NOMO-1 treated with DMSO at 0.1 percent for 48 hours (cell line): ENCODE data around the gene KCMF1.

Experiments
- DNase-seq: peaks from one replicate; lab custom pipeline; 2025; ENCODE audit not compliant: unreplicated experiment; lab: John Stamatoyannopoulos, UW

The KCMF1 gene

DNA sequence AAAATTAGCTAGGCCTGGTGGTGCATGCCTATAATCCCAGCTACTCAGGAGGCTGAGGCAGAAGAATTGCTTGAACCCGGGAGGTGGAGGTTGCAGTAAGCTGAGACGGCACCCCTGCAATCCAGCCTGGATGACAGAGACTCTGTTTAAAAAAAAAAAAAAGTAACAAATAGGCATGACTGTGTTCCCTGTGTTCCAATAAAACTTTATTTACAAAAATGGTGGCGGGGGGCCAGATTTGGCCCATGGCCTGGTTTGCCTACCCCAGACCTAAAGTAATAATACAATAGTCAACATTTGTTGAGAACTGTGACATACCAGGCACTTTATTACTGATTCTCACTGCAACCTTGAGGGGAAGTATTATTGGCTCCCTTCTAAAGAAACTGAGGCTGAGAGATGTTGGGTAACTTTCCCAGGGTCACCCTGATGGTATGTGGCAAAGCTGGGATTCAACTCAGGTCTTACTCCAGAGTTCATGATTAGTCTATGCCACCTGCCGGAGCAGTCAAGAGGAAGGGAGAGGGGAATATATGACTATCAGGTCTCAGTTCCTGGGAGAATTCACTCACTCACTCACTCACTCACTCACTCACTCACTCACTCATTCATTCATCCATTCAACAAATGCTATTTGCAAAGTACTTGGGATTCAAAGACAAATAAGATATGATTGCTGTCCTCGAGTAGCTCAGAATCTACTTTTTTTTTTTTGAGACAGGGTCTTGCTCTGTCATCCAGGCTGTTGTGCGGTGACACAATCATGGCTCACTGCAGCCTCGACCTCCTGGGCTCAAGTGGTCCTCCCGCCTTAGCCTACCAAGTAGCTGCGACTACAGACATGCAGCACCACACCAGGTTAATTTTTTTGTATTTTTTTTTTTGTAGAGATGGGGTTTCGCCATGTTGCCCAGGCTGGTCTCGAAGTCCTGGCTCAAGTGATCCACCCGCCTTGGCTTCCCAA lies 14.3 kb upstream of the KCMF1 start:
- no peak for DNase-seq

DNA sequence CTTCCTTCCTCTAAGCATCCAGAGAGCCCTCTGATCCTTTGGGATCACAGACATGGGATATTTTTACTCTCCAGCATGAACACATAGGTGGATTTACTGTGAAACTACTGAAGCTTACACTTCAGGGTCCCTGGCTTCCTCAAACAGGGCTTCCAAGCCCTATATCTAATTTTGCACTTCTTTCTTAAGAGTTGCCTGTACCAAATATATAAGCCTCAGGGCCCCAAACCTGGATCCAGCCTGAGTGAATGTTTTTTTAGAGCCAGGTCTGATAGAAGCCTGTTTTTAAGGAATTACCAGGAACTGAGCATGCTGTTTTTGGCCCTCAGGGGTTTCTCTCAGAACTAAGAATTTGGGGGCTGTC lies 13.2 kb upstream of the KCMF1 start:
- DNase-seq = no peak

DNA sequence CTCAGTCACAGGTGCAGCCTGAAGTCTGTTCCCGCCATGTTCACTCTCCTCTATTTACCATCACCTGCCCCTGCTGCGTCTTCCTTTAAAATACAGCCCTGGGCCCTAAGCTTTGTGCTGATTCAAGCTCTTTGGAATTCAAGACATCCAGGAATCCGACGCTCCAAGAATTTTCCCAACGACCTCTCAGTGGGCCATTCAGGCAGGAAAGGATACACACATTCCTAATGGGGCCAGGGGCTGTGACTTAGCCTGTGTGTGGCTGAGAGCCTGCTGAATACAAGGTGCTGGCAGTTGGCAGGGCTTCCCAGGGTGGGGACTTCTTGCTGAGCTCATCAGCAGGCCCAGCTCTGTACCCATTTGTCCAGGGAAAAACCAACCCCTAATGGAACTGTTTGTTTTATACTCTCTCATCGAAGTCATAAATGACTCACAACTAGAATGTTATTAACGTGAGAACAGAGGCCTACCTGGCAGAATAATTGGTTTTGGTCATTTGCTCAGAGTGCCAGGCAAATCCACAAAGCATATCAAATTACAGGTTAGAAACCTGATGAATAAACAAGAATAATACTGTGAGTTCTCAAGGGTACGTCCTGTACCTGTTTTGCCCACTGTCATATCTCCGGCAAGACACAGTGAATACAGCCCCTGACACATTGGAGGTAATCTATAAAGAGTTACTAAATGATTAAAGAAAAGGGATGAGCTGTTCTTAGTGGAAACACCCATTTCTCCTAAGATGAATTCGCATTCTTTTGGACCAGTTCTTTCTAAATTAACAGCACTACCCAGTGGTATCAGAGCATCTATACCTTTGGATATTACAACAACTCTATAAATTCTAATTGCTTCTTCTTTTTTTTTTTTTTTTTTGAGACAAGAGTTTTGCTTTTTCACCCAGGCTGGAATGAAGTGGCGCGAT lies 12.6 kb upstream of the KCMF1 start:
- no peak for DNase-seq

DNA sequence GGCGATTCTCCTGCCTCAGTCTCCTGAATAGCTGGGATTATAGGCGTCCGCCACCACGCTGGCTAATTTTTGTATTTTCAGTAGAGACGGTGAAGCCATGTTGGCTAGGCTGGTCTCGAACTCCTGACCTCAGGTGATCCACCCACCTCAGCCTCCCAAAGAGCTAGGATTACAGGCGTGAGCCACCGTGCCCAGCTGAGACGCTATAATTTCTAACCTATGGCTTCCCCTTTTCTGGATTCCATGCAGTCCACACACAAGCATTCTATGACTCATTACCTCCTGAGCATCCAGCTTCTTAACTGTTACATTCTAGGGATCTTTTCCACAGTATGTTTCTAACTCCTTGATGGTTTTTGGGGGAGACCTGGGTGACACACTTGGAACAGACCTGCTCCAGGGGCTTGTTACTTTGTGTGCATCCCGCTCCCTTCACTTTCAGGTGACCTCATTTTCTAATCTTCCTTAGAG lies 11.8 kb upstream of the KCMF1 start:
- peak; percentile 41 for DNase-seq

DNA sequence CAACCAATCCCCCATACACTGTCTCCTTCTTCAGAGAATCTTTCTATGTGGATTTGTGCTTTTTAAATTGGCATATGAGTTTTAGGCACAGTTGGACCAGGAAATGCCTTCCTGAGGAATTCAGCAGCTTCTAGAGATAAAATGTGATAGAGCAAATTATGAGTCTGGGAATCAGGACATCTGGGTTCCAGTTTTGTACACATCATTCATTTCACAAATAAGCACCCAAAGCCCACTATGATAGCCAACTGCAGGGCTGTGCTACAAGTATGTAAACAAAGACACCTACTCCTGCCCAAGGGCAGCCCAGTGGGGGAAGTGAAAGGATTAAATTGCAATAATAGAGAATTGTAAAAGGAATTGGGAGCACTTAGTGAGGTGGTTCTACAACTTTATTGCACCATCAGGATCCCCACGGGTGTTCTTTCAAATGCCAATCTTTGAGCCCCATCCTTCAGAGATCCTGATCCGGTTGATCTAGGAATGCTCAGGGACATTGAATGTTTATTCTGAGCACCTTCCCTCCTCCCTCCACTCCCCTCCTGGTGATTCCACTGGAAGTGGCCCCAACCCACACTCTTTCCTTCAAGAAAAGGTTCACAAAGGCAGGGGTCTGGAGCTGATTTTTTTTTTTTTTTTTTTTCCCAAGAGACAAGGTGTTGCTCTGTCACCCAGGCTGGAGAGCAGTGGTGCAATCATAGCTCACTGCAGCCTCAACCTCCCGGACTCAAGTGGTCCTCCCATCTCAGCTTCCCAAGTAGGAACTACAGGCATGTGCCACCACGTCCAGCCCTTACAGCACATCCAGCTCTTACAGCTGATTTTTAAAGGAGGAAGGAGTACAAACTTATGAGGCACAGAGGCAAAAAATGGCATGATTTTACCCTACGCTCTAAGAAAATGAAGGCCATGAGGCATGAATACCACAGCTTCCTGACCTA lies 11.1 kb upstream of the KCMF1 start:
- DNase-seq = peak; percentile 9

DNA sequence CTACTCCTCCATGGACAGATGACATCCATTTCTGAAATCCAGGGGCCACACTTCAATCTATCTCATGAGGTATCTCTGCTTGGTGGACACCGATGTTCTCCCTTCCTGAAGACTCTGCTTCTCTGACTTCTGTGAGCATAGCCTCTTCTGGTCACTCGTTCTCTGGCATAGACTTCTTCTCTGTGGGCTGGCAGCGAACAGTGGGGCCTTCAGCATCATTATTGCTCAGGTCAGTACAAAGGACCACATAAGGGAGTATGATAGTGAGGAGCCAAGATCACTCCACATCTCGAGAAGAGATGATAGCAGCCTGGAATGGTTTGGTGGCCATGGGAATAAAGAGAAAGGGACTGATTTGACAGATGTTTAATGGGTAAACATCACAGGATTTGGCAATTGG lies 8.0 kb upstream of the KCMF1 start:
- DNase-seq = no peak

DNA sequence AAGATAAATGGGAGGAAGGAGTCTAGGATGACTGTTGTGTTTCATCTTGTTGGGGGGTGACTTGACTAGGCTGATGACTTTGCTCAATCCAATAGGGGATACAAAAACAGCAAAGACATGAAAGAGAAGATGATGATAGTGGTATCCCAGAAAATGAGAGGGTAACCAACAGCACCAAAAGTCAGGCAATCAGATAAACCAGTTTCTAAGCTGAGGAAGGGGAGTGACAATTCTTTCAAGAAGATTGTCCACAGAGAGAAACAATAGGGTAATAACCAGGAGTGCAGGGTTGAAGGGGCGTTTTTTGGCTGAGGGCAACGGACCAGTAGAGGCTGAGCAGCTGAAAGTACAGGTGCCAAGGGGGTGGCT lies 7.7 kb upstream of the KCMF1 start:
- DNase-seq = no peak

DNA sequence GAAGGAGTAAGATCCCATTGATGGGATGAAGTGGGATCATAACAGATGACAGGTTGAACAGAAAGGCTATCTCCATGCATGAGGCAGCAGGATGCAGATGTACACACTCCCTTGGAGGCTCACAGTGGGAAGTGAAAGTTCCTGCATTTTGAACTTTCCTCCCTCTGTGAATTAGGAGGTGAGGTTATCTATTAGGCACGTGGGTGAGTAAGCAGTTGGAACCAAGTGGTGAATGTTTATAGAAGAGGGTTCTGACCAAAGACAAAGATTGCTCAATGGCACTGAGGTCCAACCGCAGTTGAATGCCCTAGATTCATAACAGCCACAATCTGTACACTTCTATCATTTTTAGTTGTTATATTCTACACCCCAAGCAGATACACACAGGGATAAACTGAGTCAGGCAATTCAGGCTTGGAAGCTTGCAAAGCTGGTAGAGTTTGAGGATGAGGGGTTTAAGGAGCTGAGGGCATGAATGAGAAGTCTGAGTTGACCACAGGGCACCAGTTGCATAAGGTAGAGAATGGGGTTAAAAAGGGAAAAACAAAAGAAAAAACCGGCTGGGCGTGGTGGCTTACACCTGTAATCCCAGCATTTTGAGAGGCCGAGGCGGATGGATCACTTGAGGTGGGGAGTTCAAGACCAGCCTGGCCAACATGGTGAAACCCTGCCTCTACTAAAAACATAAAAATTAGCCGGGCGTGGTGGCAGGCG lies 7.1 kb upstream of the KCMF1 start:
- peak; percentile 85 for DNase-seq

DNA sequence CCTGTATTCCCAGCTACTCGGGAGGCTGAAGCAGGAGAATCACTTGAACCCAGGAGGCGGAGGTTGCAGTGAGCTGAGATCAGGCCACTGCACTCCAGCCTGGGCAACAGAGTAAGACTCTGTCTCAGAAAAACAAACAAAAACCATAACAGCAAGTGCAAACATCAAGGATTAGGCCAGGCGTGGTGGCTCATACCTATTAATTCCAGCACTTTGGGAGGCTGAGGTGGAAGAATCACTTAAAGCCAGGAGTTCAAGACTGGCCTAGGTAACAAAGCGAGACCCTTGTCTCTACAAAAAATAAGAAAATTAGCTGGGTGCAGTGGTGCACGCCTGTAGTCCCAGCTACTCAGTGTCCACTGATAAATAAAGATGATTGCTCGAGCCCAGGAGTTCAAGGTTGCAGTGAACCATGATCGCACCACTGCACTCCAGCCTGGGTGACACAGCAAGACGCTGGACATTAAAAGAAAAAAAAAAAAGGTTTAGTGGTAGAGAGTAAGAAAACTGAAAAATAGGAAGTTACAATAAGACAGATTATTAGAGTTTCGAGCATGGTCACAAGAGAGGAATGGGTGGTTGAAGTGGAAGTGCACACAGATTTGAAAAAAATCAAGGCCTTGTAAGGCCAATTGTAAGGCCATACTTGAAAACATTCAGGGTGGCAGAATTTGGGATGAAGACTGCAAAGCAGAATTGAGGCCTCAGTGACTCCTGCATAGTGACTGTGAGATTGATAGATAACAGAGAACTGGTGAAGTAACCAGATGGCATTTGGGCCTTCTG lies 6.4 kb upstream of the KCMF1 start:
- peak; percentile 78 for DNase-seq

DNA sequence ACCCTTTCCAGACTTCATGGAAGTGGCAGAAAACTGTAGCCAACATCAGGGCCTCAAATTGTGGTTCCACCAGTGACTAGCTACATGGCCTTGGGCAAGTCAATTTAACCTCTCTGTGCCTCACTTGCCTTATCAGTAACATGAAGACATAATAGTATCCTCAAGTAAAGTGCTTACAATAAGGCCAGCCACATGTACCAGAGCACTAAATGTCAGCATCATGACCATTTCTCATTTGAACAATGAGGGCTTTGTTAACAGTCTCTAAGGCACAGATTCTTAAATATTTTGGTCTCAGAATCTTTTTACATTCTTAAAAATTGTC lies 5.8 kb upstream of the KCMF1 start:
- no peak for DNase-seq

DNA sequence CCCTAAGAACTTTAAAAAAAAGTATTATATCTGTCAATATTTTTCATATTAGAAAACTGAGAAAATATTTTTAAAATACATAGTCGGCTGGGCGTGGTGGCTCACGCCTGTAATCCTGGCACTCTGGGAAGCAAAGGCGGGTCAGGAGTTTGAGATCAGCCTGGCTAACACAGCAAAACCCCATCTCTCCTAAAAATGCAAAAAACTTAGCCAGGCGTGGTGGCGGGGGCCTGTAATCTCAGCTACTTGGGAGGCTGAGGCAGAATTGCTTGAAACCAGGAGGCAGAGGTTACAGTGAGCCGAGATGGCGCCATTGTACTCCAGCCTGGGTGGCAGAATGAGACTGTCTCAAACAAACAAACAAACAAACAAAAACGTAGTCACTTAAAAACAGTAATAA lies 5.1 kb upstream of the KCMF1 start:
- no peak for DNase-seq

DNA sequence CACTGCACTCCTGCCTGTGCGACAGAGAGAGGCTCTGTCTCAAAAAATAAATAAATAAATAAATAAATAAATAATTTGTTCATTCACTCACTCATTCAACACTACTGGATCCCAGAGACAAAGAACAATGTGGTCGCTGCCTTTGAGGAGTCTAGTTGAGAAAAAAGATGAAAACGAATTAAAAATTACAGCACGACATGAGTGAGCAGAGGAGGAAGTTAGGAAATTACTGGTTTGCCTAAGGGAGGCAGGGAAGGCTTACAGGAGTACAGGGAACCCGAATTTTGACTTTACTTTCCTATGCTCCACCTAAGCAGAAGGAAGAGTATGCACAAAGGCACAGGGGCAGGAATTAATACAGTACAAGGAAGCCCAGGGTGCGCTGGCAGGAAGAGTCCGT lies 4.2 kb upstream of the KCMF1 start:
- no peak for DNase-seq

DNA sequence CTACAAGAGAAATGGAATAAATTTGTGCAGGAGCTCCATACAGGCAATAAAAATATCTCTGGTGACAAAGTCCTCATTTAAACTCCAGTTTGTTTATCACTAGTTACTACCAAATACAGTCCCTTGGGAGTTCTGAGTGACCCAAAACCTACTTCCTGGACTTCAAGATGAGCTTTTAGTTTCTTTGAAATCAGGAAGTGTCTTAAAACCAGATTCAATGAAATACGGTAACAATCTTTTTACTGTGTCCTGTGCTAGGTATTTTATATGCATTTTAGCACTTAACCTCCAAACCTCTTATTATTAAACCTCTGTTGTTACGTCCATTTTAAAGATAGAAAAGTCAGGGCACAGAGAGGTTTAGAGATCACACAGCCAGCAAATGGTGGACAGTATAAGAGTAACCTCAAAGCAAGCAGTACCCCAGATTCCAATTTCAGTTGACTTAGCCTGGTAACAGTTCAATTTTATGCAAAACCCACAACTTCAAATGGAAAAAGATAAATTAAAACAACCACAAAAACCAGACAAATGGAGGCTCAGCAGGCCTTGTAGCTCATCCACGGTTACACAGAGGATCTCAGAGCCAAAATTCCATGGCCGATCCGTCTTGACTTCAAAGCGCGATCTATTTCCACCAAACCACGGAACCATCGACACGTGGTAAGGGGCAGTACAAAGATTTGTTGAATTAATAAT lies 1.3 kb upstream of the KCMF1 start:
- peak; percentile 27 for DNase-seq

DNA sequence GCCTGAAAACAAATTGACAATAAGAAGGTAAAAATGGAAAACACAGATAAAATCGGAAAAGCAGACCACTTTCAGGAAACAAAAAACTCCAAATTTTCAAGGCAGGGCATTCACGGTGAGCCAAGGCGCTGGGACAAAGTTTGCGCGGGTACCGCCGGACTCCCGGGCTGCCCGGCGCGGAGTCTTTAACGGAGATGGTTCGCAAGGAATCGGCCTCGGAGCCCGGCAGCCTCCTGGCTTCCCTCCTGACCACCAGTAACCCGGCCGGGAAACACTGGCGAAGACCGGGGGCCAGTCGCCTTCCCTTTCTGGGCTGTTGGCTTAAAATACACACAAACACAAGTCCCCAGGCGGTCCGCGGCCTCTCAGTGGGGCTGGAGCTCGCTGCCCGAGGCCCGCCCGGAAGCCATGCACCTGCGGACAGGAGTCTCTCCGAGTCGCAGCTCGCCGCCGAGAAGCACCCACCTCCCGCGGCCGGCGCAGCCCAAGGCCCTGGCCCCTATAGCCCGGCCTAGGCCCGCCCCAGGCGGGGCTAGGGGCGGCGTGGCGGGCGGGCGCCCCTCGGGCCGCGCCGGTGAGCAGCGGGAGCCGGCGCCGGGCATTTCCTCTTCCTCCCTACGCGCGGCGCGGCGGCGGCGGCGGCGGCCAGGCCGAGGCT lies 622 bp upstream of the KCMF1 start:
- peak; percentile 47 for DNase-seq

DNA sequence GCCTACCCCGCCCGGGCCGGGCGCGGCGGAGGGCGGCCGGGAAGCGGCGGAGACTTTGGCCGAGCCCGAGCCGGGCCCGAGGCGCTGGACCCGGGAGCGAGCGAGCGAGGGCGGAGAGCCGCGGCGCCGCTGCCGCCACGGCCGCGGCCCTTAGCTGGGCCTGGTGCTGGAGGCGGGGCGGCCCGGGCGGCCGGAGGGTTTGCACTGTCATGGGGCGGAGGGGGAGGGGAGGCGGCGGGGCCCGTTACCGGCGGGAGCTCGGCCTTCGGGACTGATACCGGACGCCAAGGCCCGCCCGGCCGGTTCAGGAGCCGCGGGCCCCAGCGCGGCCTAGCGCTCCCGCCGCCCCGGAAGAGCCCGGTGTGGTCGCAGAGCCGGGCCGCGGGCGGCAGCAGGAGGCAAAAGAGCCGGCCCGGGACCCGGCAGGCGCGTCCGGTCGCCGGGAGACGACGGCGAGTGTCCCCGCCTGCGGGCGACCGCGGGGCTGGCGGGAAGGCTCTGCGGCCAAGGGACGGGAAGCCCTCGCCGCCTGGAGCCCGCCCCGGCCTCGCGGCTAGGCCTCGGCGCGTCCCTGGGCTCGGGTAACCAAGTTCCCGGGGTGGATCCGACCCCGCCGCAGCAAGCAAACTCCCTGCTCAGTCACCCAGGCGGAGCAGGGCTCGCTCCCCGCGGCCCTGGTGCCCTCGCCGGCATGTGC lies 697 bp downstream of the KCMF1 start:
- DNase-seq = peak; percentile 17

DNA sequence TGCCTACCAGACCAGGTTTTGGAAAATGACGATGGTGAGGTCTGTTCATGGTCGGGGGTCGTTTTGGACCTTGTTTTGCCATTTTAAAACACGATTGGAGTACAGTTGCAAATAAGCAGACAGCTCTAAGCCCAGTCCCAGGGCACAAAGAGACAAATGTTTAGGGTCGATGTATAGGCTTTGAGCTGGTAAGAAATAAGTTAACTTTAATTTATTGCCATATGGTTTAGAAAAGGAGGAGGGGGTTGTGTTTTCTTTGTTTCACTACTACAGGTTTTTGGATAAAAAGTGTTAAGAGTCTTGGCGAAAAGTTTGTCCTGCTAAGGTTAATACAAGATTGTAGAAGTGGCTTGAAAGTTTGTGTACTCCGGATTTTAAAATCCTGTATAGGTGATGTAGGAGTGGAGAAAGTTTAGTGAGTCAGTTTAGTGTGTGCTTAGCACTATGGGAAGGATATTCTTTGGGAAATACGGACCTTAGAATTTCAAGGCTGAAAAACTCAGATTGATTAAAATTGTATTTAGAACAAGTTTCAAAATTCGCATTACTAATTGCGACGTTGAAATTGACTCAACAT lies 1.3 kb downstream of the KCMF1 start:
- DNase-seq = no peak

DNA sequence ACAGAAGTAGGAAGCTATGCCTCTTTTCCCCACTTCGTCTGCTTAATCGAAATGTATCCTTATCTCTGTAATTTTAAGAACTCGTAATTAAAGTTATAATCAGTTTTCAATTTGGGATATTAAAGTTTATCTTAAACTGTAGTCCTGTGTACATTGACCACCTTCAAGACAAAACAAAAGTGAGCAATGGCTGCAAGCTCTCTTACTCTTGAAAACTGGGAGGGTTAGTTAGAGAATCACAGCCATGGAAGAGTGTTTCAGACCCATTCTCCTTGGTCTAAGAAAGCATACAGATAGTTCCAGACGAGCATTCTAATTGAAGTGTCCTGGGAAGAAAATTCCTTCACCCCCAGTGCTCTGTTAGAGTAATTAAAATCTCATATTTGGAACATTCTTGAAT lies 2.0 kb downstream of the KCMF1 start:
- peak; percentile 16 for DNase-seq
